Measurements from ENCODE around the gene FAM13A. TPM values are rescaled to one million over a fixed set of nuclear protein-coding genes. Genes with fewer than 3 reads are reported as not detected.

FAM13A gene
- total and polyA plus RNA-seq, 2 donors (not counting 3 experiments of a cell fraction or from before 2014, with no cell fraction given) = 3.3 to 10.5 TPM

DNA sequence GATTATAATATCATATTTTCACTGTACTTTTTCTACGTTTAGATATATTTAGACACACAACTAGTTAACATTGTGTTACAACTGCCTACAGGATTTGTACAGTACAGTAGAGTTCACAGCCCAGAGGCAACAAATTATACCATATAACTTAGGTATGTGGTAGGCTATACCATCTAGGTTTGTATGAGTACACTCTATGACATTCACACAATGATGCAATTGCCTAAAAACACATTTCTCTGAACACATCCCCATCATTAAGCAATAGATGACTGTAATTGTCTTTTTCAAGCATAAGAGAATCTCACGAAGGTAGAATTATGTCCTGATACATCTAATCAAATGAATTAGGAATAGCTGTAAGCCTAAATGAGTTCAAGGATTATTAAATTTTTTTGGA lies 42.0 kb upstream of the FAM13A start:
- no peak for DNase-seq (ENCODE audit: low read depth, low spot score)
- Histone ChIP-seq H3K4me3 (replicated peaks in 1 of 3; ENCODE audit: insufficient read depth in 1 of 3, low read depth in 1 of 3, low read length in 3 of 3) (no peak overlapping the region), H3K27ac (ENCODE audit: insufficient read depth, low read depth, low read length) (no peak overlapping the region), H3K9ac (replicated peaks; ENCODE audit: extremely low read depth, insufficient read depth, low read length) (no peak overlapping the region), H3K9me3 (replicated peaks; ENCODE audit: control insufficient read depth, insufficient read depth, low read length) (no peaks in the 10 kb centered on the region), H3K36me3 (ENCODE audit: control insufficient read depth in 2 of 2, extremely low read depth in 1 of 2, insufficient read depth in 2 of 2, low read length in 2 of 2) (no peaks in the 10 kb centered on the region), H3K4me2 (ENCODE audit: insufficient read depth, low read length) (no peak overlapping the region), H4K20me1 (replicated peaks; ENCODE audit: control insufficient read depth, extremely low read depth, insufficient read depth, low read length) (no peaks in the 10 kb centered on the region), H2AFZ (ENCODE audit: low read depth, low read length) (no peak overlapping the region), H3K4me1 (ENCODE audit: control insufficient read depth, extremely low read depth, insufficient read depth, low read length) (no peaks in the 10 kb centered on the region), H3K9me1 (replicated peaks; ENCODE audit: control insufficient read depth, extremely low read depth, insufficient read depth, low read length) (no peaks in the 10 kb centered on the region), H3K27me3 (ENCODE audit: control insufficient read depth in 2 of 2, insufficient read depth in 2 of 2, low read length in 2 of 2) (peaks cover 8 to 13% of the 10 kb centered on the region in 2 experiments), H3K79me2 (ENCODE audit: control insufficient read depth, insufficient read depth, low read length) (no peaks in the 10 kb centered on the region)
- no peak for FAIRE-seq
- TF ChIP-seq FOS (IDR thresholded peaks at IDR 0.05; ENCODE audit: borderline replicate concordance, insufficient read depth, low read length) (no peak), GATA2 (IDR thresholded peaks at IDR 0.05; ENCODE audit: insufficient read depth, insufficient read length, low read depth, low read length) (no peak), POLR2AphosphoS5 (IDR thresholded peaks at IDR 0.05; ENCODE audit: insufficient read depth, low read depth, low read length) (no peak), MYC (IDR thresholded peaks at IDR 0.05; ENCODE audit: low read depth, low read length) (no peak), POLR2A (IDR thresholded peaks at IDR 0.05; ENCODE audit: low read depth, low read length) (no peak), JUN (IDR thresholded peaks at IDR 0.05; ENCODE audit: borderline replicate concordance, insufficient read depth, insufficient read length, low read depth) (no peak)
- TF ChIP-seq, protein P1, sequence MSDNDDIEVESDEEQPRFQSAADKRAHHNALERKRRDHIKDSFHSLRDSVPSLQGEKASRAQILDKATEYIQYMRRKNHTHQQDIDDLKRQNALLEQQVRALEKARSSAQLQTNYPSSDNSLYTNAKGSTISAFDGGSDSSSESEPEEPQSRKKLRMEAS (IDR thresholded peaks at IDR 0.05; ENCODE audit: insufficient read depth, insufficient read length) = no peak
- TF ChIP-seq, protein P2, sequence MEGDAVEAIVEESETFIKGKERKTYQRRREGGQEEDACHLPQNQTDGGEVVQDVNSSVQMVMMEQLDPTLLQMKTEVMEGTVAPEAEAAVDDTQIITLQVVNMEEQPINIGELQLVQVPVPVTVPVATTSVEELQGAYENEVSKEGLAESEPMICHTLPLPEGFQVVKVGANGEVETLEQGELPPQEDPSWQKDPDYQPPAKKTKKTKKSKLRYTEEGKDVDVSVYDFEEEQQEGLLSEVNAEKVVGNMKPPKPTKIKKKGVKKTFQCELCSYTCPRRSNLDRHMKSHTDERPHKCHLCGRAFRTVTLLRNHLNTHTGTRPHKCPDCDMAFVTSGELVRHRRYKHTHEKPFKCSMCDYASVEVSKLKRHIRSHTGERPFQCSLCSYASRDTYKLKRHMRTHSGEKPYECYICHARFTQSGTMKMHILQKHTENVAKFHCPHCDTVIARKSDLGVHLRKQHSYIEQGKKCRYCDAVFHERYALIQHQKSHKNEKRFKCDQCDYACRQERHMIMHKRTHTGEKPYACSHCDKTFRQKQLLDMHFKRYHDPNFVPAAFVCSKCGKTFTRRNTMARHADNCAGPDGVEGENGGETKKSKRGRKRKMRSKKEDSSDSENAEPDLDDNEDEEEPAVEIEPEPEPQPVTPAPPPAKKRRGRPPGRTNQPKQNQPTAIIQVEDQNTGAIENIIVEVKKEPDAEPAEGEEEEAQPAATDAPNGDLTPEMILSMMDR (IDR thresholded peaks at IDR 0.05; ENCODE audit: extremely low read depth in 1 of 2, insufficient read depth in 1 of 2, low read depth in 1 of 2, low read length in 2 of 2) = no peak
- CTCF ChIA-PET = no interaction called here
- POLR2A ChIA-PET = no interaction called here
- intact Hi-C loops (cut with micrococcal nuclease) = no loop called here
- dilution Hi-C loops (cut with MboI; ENCODE audit: extremely low pct_ligation_motif_present, low sequenced_read_pairs) = no loop called here
- no TSS peak for BruUV-seq (replicated peaks)
